ENCODE measurements around the gene BTD. TPM values are rescaled to one million over a fixed set of nuclear protein-coding genes. Genes with fewer than 3 reads are reported as not detected.

BTD gene
- total and polyA plus RNA-seq, 2 donors (not counting 3 experiments of a cell fraction or from before 2014, with no cell fraction given) = 20.3 to 32.2 TPM

GRCh38 chr3:15581471-15582394, 19.8 kb upstream of the BTD start:
- Histone ChIP-seq H3K9ac (replicated peaks; ENCODE audit: extremely low read depth, insufficient read depth, low read length) (no peak overlapping the region), H4K20me1 (replicated peaks; ENCODE audit: control insufficient read depth, extremely low read depth, insufficient read depth, low read length) (no peaks in the 10 kb centered on the region), H3K9me1 (replicated peaks; ENCODE audit: control insufficient read depth, extremely low read depth, insufficient read depth, low read length) (no peaks in the 10 kb centered on the region), H3K27ac (ENCODE audit: insufficient read depth, low read depth, low read length) (no peak overlapping the region), H3K4me3 (replicated peaks in 1 of 3; ENCODE audit: insufficient read depth in 1 of 3, low read depth in 1 of 3, low read length in 3 of 3) (no peak overlapping the region), H3K4me1 (ENCODE audit: control insufficient read depth, extremely low read depth, insufficient read depth, low read length) (no peaks in the 10 kb centered on the region), H3K36me3 (ENCODE audit: control insufficient read depth in 2 of 2, extremely low read depth in 1 of 2, insufficient read depth in 2 of 2, low read length in 2 of 2) (peaks cover 2 to 7% of the 10 kb centered on the region in 2 experiments), H3K79me2 (ENCODE audit: control insufficient read depth, insufficient read depth, low read length) (no peaks in the 10 kb centered on the region), H3K9me3 (replicated peaks; ENCODE audit: control insufficient read depth, insufficient read depth, low read length) (no peaks in the 10 kb centered on the region), H3K27me3 (ENCODE audit: control insufficient read depth in 2 of 2, insufficient read depth in 2 of 2, low read length in 2 of 2) (no peaks in the 10 kb centered on the region), H2AFZ (ENCODE audit: low read depth, low read length) (no peak overlapping the region), H3K4me2 (ENCODE audit: insufficient read depth, low read length) (no peak overlapping the region)
- ChIA-PET CTCF (no interaction called here), POLR2A (no interaction called here)
- no peak for TF ChIP-seq FOS (IDR thresholded peaks at IDR 0.05; ENCODE audit: borderline replicate concordance, insufficient read depth, low read length)
- TF ChIP-seq MYC (IDR thresholded peaks at IDR 0.05; ENCODE audit: low read depth, low read length) = no peak
- no peak for TF ChIP-seq EZH2 (IDR thresholded peaks at IDR 0.05; ENCODE audit: borderline replicate concordance, low read depth, low read length, severe bottlenecking)
- no peak for TF ChIP-seq JUN (IDR thresholded peaks at IDR 0.05; ENCODE audit: borderline replicate concordance, insufficient read depth, insufficient read length, low read depth)
- TF ChIP-seq GATA2 (IDR thresholded peaks at IDR 0.05; ENCODE audit: insufficient read depth, insufficient read length, low read depth, low read length) = no peak
- no peak for TF ChIP-seq POLR2AphosphoS5 (IDR thresholded peaks at IDR 0.05; ENCODE audit: insufficient read depth, low read depth, low read length)
- TF ChIP-seq, protein P1, sequence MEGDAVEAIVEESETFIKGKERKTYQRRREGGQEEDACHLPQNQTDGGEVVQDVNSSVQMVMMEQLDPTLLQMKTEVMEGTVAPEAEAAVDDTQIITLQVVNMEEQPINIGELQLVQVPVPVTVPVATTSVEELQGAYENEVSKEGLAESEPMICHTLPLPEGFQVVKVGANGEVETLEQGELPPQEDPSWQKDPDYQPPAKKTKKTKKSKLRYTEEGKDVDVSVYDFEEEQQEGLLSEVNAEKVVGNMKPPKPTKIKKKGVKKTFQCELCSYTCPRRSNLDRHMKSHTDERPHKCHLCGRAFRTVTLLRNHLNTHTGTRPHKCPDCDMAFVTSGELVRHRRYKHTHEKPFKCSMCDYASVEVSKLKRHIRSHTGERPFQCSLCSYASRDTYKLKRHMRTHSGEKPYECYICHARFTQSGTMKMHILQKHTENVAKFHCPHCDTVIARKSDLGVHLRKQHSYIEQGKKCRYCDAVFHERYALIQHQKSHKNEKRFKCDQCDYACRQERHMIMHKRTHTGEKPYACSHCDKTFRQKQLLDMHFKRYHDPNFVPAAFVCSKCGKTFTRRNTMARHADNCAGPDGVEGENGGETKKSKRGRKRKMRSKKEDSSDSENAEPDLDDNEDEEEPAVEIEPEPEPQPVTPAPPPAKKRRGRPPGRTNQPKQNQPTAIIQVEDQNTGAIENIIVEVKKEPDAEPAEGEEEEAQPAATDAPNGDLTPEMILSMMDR (IDR thresholded peaks at IDR 0.05; ENCODE audit: extremely low read depth in 1 of 2, insufficient read depth in 1 of 2, low read depth in 1 of 2, low read length in 2 of 2) = no peak
- TF ChIP-seq POLR2A (IDR thresholded peaks at IDR 0.05; ENCODE audit: low read depth, low read length) = no peak
- TF ChIP-seq MAX (IDR thresholded peaks at IDR 0.05; ENCODE audit: insufficient read depth, insufficient read length) = no peak
- no TSS peak for BruUV-seq (replicated peaks)
- dilution Hi-C loops (cut with MboI; ENCODE audit: extremely low pct_ligation_motif_present, low sequenced_read_pairs) = no loop called here
- intact Hi-C loops (cut with micrococcal nuclease) = no loop called here
- FAIRE-seq = no peak
- no peak for DNase-seq (ENCODE audit: low read depth, low spot score)

Measured in endothelial cell of umbilical vein (primary cell).